HEK293 (cell line): ENCODE results near the gene NCKAP5.

Experiments used
- CTCF ChIP-seq: fragments of 450-650 bp; formaldehyde crosslinking; IDR thresholded peaks from 2 replicates; pipeline ENCODE4 v1.5.1; 2016; ENCODE audit warnings: missing biosample characterization, missing genetic modification characterization
- PATZ1 ChIP-seq: fragments of 450-650 bp; formaldehyde crosslinking; IDR thresholded peaks from 2 replicates; pipeline ENCODE4 v1.5.1; 2016; ENCODE audit warnings: missing biosample characterization, missing genetic modification characterization
- SETDB1 ChIP-seq: IDR thresholded peaks from one replicate; pipeline ENCODE4 v1.6.1; 2017; ENCODE audit warnings: mild to moderate bottlenecking, low read length, moderate library complexity, mixed read lengths; ENCODE audit not compliant: insufficient read length
- YY1 ChIP-seq: fragments of 450-650 bp; formaldehyde crosslinking; IDR thresholded peaks from 2 replicates; pipeline ENCODE4 v1.5.1; 2018; ENCODE audit warnings: missing biosample characterization, missing genetic modification characterization
- ZFP41 ChIP-seq: fragments of 450-650 bp; formaldehyde crosslinking; IDR thresholded peaks from 2 replicates; pipeline ENCODE4 v1.5.1; 2016; ENCODE audit warnings: missing biosample characterization, missing genetic modification characterization, borderline replicate concordance
- ZNF521 ChIP-seq: fragments of 450-650 bp; formaldehyde crosslinking; IDR thresholded peaks from 2 replicates; pipeline ENCODE4 v1.5.1; 2017; ENCODE audit warnings: missing biosample characterization, mild to moderate bottlenecking, missing genetic modification characterization

- TF ChIP-seq SETDB1: no peak
- no peak for TF ChIP-seq CTCF (tag by site-specific recombination)
- no peak for TF ChIP-seq PATZ1 (tag by site-specific recombination)
- TF ChIP-seq ZNF521 (tag by site-specific recombination): no peak
- no peak for TF ChIP-seq YY1
- no peak for TF ChIP-seq ZFP41 (tag by site-specific recombination)
Measured at GRCh38 chr2:133204421-133204820, 363.8 kb downstream of the NCKAP5 start.
